Testis (tissue), 3 donors: ENCODE measurements around the gene NUFIP1. TPM values are rescaled to one million over a fixed set of nuclear protein-coding genes. Genes with fewer than 3 reads are reported as not detected.

ENCODE experiments used
- DNase-seq: peaks from one replicate; pipeline ENCODE4 v3.0.0-alpha.2; 2019
- H3K27ac ChIP-seq, 2 donors: fragments of 200-600 bp; sonication (generic); one replicate each; pipeline ENCODE4 v1.5.1; 2019
- H3K27me3 ChIP-seq: fragments of 200-600 bp; sonication (generic); one replicate; pipeline ENCODE4 v1.5.1; 2019
- H3K36me3 ChIP-seq: fragments of 200-600 bp; sonication (generic); one replicate; pipeline ENCODE4 v1.5.1; 2017; ENCODE audit warnings: low read depth; ENCODE audit errors: missing control alignments
- H3K4me1 ChIP-seq: fragments of 200-600 bp; sonication (generic); one replicate; pipeline ENCODE4 v1.5.1; 2019
- H3K4me3 ChIP-seq, 2 donors: fragments of 200-600 bp; sonication (generic); one replicate each; pipeline ENCODE4 v1.5.1; 2017 to 2019
- H3K9me3 ChIP-seq: fragments of 200-600 bp; sonication (generic); one replicate; pipeline ENCODE4 v1.5.1; 2017
- CTCF ChIP-seq, 3 experiments: fragments of 450-650 bp in 2 of 3; fragments of 200-600 bp in 1 of 3; sonication (generic) in 1 of 3; IDR thresholded peaks; one replicate each; pipeline ENCODE4 v1.5.1; 2016 to 2019; ENCODE audit warnings: antibody characterized with exemption in 3 of 3, mild to moderate bottlenecking in 2 of 3, moderate library complexity in 1 of 3
- POLR2A ChIP-seq: fragments of 450-650 bp; IDR thresholded peaks from one replicate; pipeline ENCODE4 v1.6.1; 2017; ENCODE audit warnings: antibody characterized with exemption, mild to moderate bottlenecking, moderate library complexity
- WGBS, 2 donors: methylation state at CpG; one replicate each; pipeline ENCODE4 v1.1.5; 2018; 5-methylcytosine and 5-hydroxymethylcytosine counted together
- intact Hi-C: fragments of 100-400 bp; cut with DNase I; formaldehyde crosslinking; loops from one replicate; pipeline ENCODE4 v1.15.1; 2023; ENCODE audit warnings: low total_unique reads
- polyA plus RNA-seq: library from polyadenylated mRNA; stranded (reverse); fragments of 350-450 nt; fragmentation: Illumina TruSeq; extraction: RNeasy Lipid Tissue Mini Kit (QIAGEN cat#74804); gene quantifications from one replicate; pipeline ENCODE4 v1.2.3, GENCODE V29; 2014; ENCODE audit warnings: low read depth, low replicate concordance; ENCODE audit not compliant: insufficient read depth
- total RNA-seq, 2 donors: library from RNA; depleted of rRNA; stranded (reverse); fragments of >200 nt; gene quantifications; one replicate each; pipeline ENCODE4 v1.2.3, GENCODE V29; 2016

The NUFIP1 gene
- total and polyA plus RNA-seq, 3 donors from 2014 or later = 7.6 to 8.3 (median 7.9) TPM

DNA sequence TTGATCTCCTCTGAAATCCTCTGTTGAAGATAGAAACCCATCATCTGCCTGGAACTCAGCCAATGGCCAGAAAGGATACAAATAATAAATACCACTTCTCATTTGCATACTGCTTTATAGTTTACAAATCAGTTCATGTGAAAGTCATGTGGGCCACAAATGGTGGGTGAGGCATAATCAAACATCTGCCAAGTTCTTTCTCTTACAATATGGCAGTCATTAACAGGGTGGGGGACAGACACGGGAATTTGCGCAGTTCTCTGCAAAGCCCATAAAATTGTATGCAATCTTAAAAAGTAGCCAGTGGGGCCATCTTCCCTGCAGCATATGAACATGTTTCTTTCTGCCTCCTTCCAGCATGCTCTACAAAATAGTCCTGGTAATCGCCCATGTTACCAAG lies 59.6 kb downstream of the NUFIP1 start:
- H3K27ac ChIP-seq = no peak overlapping the region
- intact Hi-C loops = no loop called here

DNA sequence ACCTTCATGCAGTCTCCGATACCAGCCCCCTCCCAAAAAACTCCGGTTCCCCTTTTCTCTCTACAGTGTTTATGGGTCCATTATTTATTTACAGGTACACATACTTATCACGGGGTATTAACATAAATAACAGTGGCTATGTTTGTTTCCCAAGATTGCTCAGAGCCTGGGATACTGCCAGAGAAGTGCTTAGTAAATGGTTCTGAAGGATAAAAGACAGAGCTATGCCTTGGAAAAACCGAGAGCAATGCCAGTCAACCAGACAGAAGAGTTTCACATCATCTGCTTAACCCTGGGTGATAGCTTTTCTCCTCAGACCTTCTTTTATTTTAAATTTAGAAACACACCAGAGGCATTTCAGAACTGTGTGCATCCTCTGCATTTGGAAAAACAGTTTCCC lies 61.3 kb downstream of the NUFIP1 start:
- H3K9me3 ChIP-seq = no peaks in the 10 kb centered on the region
- H3K4me3 ChIP-seq = no peak overlapping the region
- no peak overlapping the region for H3K27ac ChIP-seq
- H3K36me3 ChIP-seq = no peaks in the 10 kb centered on the region
- TF ChIP-seq POLR2A = no peak
- no peak for TF ChIP-seq CTCF (IDR thresholded peaks at IDR 0.05)
- H3K4me1 ChIP-seq = peaks cover 3% of the 10 kb centered on the region
- DNase-seq = no peak
- intact Hi-C loops = no loop called here
- no peaks in the 10 kb centered on the region for H3K27me3 ChIP-seq
- WGBS, 2 donors = 85 to 89% methylated on average over 4 of the region's 4 CpGs

More for the DNA sequence above, 59.6 kb downstream of the NUFIP1 start:
- no peak overlapping the region for H3K4me3 ChIP-seq
- 90 to 91% methylated on average over 3 of the region's 3 CpGs for whole genome bisulfite sequencing, 2 donors
- DNase-seq = no peak
- H3K9me3 ChIP-seq = no peaks in the 10 kb centered on the region
- no peak for TF ChIP-seq CTCF (IDR thresholded peaks at IDR 0.05)
- TF ChIP-seq POLR2A = no peak
- peaks cover 8% of the 10 kb centered on the region for H3K4me1 ChIP-seq
- H3K36me3 ChIP-seq = no peaks in the 10 kb centered on the region
- H3K27me3 ChIP-seq = no peaks in the 10 kb centered on the region

DNA sequence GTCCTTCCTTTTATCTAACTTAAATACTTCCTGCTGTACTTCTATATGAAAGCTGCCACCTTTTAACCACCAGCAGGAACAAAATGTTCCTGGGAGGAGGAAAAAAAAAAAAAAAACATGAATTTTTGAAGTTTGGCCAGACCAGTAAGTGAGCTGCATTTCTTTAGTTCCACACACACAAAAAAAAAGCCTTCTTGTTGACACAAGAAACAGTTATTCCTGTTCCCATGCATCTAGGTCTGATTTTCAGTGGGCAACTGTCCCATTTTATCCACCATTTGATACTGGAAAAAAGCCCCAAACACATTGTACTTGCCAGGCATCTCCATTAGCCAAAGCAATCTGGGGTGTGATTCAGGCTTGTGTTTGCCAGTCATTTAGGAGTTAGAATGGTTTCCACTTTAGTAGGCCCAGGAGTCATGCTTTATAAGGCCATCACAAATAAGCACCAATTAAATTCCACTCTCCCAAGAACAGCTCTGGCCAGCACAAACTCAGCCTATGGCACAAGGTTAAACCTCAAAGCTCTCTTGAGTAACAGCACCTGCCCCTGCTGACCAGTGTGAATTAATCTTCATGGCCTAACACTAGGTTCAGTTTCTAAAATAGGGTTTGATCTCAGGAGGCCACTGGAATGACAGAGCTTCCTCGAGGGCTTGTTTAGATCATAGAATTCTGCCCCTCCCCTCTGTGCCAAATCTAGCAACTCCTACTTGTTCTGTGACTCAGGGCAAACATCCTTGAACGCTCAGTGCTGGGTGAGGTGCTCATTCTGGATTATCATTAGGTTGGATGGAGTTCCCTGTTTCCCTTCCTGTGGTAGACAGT lies 67.1 kb downstream of the NUFIP1 start:
- Histone ChIP-seq H3K36me3 (no peaks in the 10 kb centered on the region), H3K9me3 (no peaks in the 10 kb centered on the region), H3K27me3 (no peaks in the 10 kb centered on the region), H3K4me3 (no peak overlapping the region), H3K27ac (peak overlapping the region; percentile 59 to 97), H3K4me1 (peaks cover 27% of the 10 kb centered on the region)
- WGBS, 2 donors = 23 to 25% methylated on average over 2 of the region's 2 CpGs
- intact Hi-C loops = no loop called here
- DNase-seq = peak; percentile 64
- TF ChIP-seq POLR2A (no peak), CTCF (IDR thresholded peaks at IDR 0.05) (no peak)

DNA sequence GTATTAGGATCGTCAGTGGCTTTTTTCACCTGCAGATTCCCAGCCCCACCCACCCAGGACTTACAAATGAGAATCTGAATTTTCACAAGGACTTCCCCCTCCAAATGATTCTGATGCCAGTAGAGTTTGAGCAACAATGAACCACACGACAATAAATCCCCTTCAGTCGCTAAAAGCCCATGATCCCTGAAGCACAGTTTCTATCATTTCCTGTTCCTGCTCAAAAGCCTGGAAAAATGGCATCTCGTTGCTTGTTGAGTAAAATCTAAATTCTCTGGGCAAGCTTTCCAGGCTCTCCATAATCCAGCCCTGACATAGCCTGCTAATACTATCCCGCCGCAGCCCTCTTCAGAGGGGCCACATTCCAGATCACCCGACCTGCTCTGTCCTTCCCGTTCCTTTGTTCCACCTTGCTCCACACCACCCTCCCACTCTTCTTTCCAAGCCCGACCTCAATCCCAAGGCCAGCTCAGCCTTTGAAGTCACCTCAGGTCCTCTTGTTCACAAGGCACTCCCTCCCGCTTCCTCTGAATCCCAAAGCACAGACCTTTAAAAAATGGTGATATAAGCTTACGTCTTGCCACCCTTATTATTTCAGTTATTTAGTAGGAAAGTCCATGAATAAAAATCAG lies 67.9 kb downstream of the NUFIP1 start:
- Histone ChIP-seq H3K4me1 (peaks cover 27% of the 10 kb centered on the region), H3K27ac (peak overlapping the region; percentile 81 to 97), H3K9me3 (no peaks in the 10 kb centered on the region), H3K27me3 (no peaks in the 10 kb centered on the region), H3K4me3 (no peak overlapping the region), H3K36me3 (no peaks in the 10 kb centered on the region)
- intact Hi-C loops = no loop called here
- TF ChIP-seq CTCF (IDR thresholded peaks at IDR 0.05) (no peak), POLR2A (no peak)
- 53 to 69% methylated on average over 11 of the region's 11 CpGs for WGBS, 2 donors
- DNase-seq = no peak
